Transverse colon (tissue), 4 donors: ENCODE data around the gene KIAA1755.

ENCODE experiments used
- EP300 ChIP-seq: sonication (generic); formaldehyde crosslinking; IDR thresholded peaks from one replicate; pipeline ENCODE4 v1.6.1; 2017; ENCODE audit warnings: antibody characterized with exemption, low read depth
- POLR2A ChIP-seq: fragments of 450-650 bp; IDR thresholded peaks from one replicate; pipeline ENCODE4 v1.6.1; 2016; ENCODE audit warnings: antibody characterized with exemption, mild to moderate bottlenecking, moderate library complexity
- POLR2AphosphoS5 ChIP-seq, 3 donors: sonication (generic); formaldehyde crosslinking; IDR thresholded peaks; one replicate each; pipeline ENCODE4 v1.6.1; 2016; ENCODE audit warnings: antibody characterized with exemption in 3 of 3
- TF ChIP-seq, protein P1 (sequence below), 5 experiments: fragments of 200-600 bp in 3 of 5; fragments of 450-650 bp in 2 of 5; sonication (generic) in 3 of 5; IDR thresholded peaks; 1 replicate in 2 of 5; 2 replicates in 3 of 5; pipeline ENCODE4 v1.5.1; 2016 to 2017; ENCODE audit warnings: antibody characterized with exemption in 5 of 5, inconsistent platforms in 3 of 5, mild to moderate bottlenecking in 2 of 5, moderate library complexity in 1 of 5

DNA sequence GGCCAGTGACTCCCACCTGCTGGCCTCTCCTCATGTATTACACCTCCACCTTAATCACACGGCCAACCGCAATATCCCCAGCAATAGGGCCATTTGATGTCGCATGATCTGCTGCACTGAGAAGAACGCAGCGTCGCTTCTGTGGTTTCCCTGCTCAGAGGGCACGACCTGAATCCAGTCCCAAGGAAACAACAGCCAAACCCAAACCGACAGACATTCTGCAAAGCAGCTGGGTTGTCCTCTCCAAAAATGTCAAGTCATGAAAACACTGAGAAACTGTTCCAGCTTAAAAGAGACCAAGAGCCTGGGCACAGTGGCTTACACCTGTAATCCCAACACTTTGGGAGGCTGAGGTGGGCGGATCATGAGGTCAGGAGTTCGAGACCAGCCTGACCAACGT lies 35.9 kb upstream of the KIAA1755 start:
- TF ChIP-seq, protein P1, sequence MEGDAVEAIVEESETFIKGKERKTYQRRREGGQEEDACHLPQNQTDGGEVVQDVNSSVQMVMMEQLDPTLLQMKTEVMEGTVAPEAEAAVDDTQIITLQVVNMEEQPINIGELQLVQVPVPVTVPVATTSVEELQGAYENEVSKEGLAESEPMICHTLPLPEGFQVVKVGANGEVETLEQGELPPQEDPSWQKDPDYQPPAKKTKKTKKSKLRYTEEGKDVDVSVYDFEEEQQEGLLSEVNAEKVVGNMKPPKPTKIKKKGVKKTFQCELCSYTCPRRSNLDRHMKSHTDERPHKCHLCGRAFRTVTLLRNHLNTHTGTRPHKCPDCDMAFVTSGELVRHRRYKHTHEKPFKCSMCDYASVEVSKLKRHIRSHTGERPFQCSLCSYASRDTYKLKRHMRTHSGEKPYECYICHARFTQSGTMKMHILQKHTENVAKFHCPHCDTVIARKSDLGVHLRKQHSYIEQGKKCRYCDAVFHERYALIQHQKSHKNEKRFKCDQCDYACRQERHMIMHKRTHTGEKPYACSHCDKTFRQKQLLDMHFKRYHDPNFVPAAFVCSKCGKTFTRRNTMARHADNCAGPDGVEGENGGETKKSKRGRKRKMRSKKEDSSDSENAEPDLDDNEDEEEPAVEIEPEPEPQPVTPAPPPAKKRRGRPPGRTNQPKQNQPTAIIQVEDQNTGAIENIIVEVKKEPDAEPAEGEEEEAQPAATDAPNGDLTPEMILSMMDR (IDR thresholded peaks at IDR 0.05) = no peak
- TF ChIP-seq EP300 = no peak
- no peak for TF ChIP-seq POLR2AphosphoS5 (IDR thresholded peaks at IDR 0.05)
- no peak for TF ChIP-seq POLR2A
